ENCODE data around the gene RTKN. TPM values are rescaled to one million over a fixed set of nuclear protein-coding genes. Genes with fewer than 3 reads are reported as not detected.
A peak's percentile ranks its signal among the peaks of the same experiment; 100 is the strongest.

Gene RTKN
- total RNA-seq, 1 donor from 2014 or later, result 72.1 TPM

GRCh38 chr2:74391580-74392448 lies 49.9 kb downstream of the RTKN start:
- H3K9me3 Mint-ChIP-seq, result no peaks in the 10 kb centered on the region
- peak; percentile 99 for TF ChIP-seq CTCF (conservative IDR thresholded peaks at IDR 0.05)
- H3K4me1 Mint-ChIP-seq (ENCODE audit: unreplicated experiment), result peaks cover 10% of the 10 kb centered on the region
- no peaks in the 10 kb centered on the region for H3K36me3 Mint-ChIP-seq
- no peak overlapping the region for H3K4me3 Mint-ChIP-seq
- H3K27me3 Mint-ChIP-seq, result no peaks in the 10 kb centered on the region
- peak; percentile 93 for DNase-seq (ENCODE audit: extremely low spot score, unreplicated experiment)
- peak overlapping the region; percentile 99 for H3K27ac Mint-ChIP-seq

GRCh38 chr2:74391209-74391579 lies 50.5 kb downstream of the RTKN start:
- Mint-ChIP-seq H3K36me3 (no peaks in the 10 kb centered on the region), H3K27ac (peak overlapping the region; percentile 99), H3K9me3 (no peaks in the 10 kb centered on the region), H3K27me3 (no peaks in the 10 kb centered on the region), H3K4me3 (no peak overlapping the region), H3K4me1 (ENCODE audit: unreplicated experiment) (peaks cover 10% of the 10 kb centered on the region)
- no peak for TF ChIP-seq CTCF (conservative IDR thresholded peaks at IDR 0.05)
- DNase-seq (ENCODE audit: extremely low spot score, unreplicated experiment), result no peak

- TF ChIP-seq CTCF (conservative IDR thresholded peaks at IDR 0.05), result no peak
- Mint-ChIP-seq H3K9me3 (no peaks in the 10 kb centered on the region), H3K27ac (peak overlapping the region; percentile 99), H3K4me1 (ENCODE audit: unreplicated experiment) (peaks cover 10% of the 10 kb centered on the region), H3K36me3 (no peaks in the 10 kb centered on the region), H3K27me3 (no peaks in the 10 kb centered on the region), H3K4me3 (no peak overlapping the region)
- DNase-seq (ENCODE audit: extremely low spot score, unreplicated experiment), result no peak
Measured at GRCh38 chr2:74390606-74391005, 51.1 kb downstream of the RTKN start.

- Mint-ChIP-seq H3K27ac (no peak overlapping the region), H3K4me3 (no peak overlapping the region), H3K27me3 (no peaks in the 10 kb centered on the region), H3K36me3 (peaks cover 3% of the 10 kb centered on the region), H3K9me3 (no peaks in the 10 kb centered on the region), H3K4me1 (ENCODE audit: unreplicated experiment) (peaks cover 10% of the 10 kb centered on the region)
- no peak for DNase-seq (ENCODE audit: extremely low spot score, unreplicated experiment)
- TF ChIP-seq CTCF (conservative IDR thresholded peaks at IDR 0.05), result no peak
Measured at GRCh38 chr2:74387346-74387745, 54.4 kb downstream of the RTKN start.

GRCh38 chr2:74385396-74385795 lies 56.3 kb downstream of the RTKN start:
- Mint-ChIP-seq H3K9me3 (no peaks in the 10 kb centered on the region), H3K27me3 (no peaks in the 10 kb centered on the region), H3K27ac (no peak overlapping the region), H3K4me1 (ENCODE audit: unreplicated experiment) (peaks cover 8% of the 10 kb centered on the region), H3K36me3 (peaks cover 10% of the 10 kb centered on the region), H3K4me3 (no peak overlapping the region)
- no peak for DNase-seq (ENCODE audit: extremely low spot score, unreplicated experiment)
- TF ChIP-seq CTCF (conservative IDR thresholded peaks at IDR 0.05), result peak; percentile 17

All from type B pancreatic cell (in vitro differentiated cells).